Glutamatergic neuron (in vitro differentiated cells): Measurements from ENCODE around the gene LRRC36. TPM values are rescaled to one million over a fixed set of nuclear protein-coding genes. Genes with fewer than 3 reads are reported as not detected.
A peak's percentile ranks its signal among the peaks of the same experiment; 100 is the strongest.

Experiments
- DNase-seq: peaks from one replicate; pipeline ENCODE4 v3.0.0; 2022
- H3K27ac Mint-ChIP-seq: one replicate; pipeline ENCODE4 v1.8.0; 2020; ENCODE audit warnings: mild to moderate bottlenecking, mixed read lengths, inconsistent platforms; ENCODE audit not compliant: unreplicated experiment
- H3K27me3 Mint-ChIP-seq: one replicate; pipeline ENCODE4 v1.8.0; 2020; ENCODE audit warnings: mild to moderate bottlenecking, moderate library complexity, mixed read lengths, inconsistent platforms; ENCODE audit not compliant: unreplicated experiment
- H3K36me3 Mint-ChIP-seq: one replicate; pipeline ENCODE4 v1.8.0; 2020; ENCODE audit warnings: mild to moderate bottlenecking, mixed read lengths, inconsistent platforms; ENCODE audit not compliant: unreplicated experiment
- H3K4me1 Mint-ChIP-seq: one replicate; pipeline ENCODE4 v1.8.0; 2020; ENCODE audit warnings: mild to moderate bottlenecking, low read depth, mixed read lengths, inconsistent platforms; ENCODE audit not compliant: unreplicated experiment
- H3K4me3 Mint-ChIP-seq: one replicate; pipeline ENCODE4 v1.8.0; 2020; ENCODE audit warnings: mild to moderate bottlenecking, mixed read lengths, inconsistent platforms; ENCODE audit not compliant: unreplicated experiment
- H3K9me3 Mint-ChIP-seq: one replicate; pipeline ENCODE4 v1.8.0; 2020; ENCODE audit warnings: mild to moderate bottlenecking, moderate library complexity, mixed read lengths, inconsistent platforms; ENCODE audit not compliant: unreplicated experiment
- total RNA-seq: library from RNA; stranded (reverse); fragmentation: NEBNext Ultra II Directional; extraction: Animal tissue kit (Norgen Biotek cat#: 25700); gene quantifications from one replicate; pipeline ENCODE4 v1.2.1, GENCODE V29; 2021; ENCODE audit not compliant: unreplicated experiment
- TF ChIP-seq, protein P1 (sequence below): fragments of 200-600 bp; sonication (generic); IDR thresholded peaks from one replicate; pipeline ENCODE4 v1.5.0; 2021; ENCODE audit not compliant: partially characterized antibody, unreplicated experiment

The LRRC36 gene
- total RNA-seq, 1 donor from 2014 or later = not detected

DNA sequence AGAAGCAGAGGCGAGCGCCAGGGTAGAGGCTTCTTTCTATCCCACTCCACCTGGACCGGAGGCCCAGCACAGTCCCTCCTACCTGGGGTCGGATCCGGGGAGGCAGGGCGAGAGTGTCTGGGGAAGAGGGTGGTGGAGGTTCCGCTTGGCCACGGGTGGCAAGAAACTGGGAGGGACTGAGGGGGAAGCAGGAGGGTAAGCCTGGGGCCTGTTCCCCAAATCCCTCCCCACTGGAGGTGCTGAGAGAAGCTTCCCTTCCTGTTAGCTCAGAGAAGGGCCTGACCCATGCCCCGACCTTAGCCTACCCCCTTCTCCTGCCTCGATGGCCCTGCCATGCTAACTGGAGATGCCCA lies 68.5 kb downstream of the LRRC36 start:
- Mint-ChIP-seq H3K4me1 (peaks cover 15% of the 10 kb centered on the region), H3K4me3 (peak overlapping the region; percentile 75), H3K9me3 (peaks cover 2% of the 10 kb centered on the region), H3K36me3 (no peaks in the 10 kb centered on the region), H3K27me3 (peaks cover 15% of the 10 kb centered on the region), H3K27ac (peak overlapping the region; percentile 96)
- no peak for DNase-seq
- TF ChIP-seq, protein P1, sequence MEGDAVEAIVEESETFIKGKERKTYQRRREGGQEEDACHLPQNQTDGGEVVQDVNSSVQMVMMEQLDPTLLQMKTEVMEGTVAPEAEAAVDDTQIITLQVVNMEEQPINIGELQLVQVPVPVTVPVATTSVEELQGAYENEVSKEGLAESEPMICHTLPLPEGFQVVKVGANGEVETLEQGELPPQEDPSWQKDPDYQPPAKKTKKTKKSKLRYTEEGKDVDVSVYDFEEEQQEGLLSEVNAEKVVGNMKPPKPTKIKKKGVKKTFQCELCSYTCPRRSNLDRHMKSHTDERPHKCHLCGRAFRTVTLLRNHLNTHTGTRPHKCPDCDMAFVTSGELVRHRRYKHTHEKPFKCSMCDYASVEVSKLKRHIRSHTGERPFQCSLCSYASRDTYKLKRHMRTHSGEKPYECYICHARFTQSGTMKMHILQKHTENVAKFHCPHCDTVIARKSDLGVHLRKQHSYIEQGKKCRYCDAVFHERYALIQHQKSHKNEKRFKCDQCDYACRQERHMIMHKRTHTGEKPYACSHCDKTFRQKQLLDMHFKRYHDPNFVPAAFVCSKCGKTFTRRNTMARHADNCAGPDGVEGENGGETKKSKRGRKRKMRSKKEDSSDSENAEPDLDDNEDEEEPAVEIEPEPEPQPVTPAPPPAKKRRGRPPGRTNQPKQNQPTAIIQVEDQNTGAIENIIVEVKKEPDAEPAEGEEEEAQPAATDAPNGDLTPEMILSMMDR = no peak

DNA sequence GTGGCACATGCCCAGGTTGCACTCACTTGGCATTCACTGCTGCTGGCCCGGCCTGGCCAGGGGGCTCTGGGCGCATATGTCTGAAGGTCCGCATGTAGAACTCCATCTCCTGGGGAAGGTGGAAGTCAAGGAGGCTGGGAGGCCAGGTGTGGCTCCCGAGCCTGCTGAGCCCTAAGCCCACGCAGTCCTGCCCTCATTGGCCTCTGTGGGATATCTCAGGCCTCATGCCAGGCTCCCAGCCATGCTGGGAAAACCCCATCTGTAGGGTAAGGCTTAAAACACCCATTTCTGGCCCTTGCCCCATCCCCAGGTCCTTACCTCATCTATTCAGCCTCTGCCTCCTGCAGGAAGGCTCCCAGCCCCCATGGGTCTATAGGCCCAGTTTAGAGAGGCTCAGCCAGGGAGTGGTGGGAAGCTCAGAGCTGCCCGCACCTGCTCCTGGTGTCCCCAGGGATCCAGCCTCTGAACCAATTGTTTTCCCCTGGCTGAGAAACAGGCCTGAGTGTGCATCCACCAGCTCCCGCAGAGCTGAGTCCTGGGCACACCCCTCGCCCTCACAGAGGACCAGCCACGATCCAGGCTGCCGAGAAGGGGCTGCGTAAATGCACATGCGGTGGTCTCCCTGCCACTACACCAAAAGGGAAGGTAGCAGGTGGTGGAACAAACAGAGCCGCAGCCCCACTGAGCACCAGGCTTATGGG lies 69.0 kb downstream of the LRRC36 start:
- peaks cover 14% of the 10 kb centered on the region for H3K27me3 Mint-ChIP-seq
- peak overlapping the region; percentile 96 for H3K27ac Mint-ChIP-seq

DNA sequence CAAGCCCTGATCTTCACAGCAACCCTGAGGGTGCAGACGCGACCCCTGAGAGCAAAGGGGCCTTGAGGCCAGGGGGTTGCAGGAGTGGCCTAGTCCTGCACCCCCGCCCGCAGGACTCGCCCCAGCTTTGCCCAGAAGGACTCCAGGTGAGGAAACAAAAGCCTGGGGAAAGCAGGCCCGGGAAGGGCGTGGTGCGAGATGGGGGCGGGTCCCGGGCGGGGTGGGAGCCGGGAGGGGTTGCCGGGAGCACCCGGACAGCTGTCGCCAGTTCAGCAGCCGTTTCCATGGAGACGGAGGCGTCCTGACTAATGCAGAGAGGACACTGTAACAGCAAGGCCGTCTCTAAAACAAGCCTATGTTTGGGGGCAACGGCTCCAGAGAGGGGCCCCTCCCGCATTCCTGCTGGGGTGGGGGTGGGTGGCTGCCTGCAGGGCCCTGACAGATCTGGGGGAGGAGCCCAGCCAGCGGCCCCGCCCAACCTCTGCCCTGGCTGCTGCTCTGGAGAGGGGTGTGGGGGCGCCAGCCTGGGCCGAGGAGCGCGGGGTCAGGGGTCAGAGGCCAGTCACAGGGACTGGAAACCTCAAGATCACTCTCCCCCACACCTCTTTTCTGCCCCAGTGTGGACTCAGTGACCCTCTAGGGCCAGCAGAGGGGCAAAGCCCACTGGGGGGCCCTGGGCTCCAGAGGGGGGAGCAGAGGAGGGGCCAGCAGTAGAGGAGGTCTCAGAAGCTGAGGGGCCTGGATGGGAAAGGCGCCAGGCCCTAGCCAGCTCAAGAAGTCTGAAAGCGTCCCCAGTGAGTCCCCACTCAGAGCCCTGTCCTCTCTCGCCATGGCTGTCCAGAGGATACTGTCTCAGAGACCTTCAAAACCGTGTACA lies 69.8 kb downstream of the LRRC36 start:
- Mint-ChIP-seq H3K27me3 (peaks cover 11% of the 10 kb centered on the region), H3K9me3 (peaks cover 2% of the 10 kb centered on the region), H3K36me3 (no peaks in the 10 kb centered on the region), H3K4me1 (peaks cover 15% of the 10 kb centered on the region), H3K27ac (peak overlapping the region; percentile 96), H3K4me3 (peak overlapping the region; percentile 75)
- TF ChIP-seq, protein P1 = no peak
- DNase-seq = peak; percentile 88

More for the DNA sequence above, 69.0 kb downstream of the LRRC36 start:
- H3K4me3 Mint-ChIP-seq = peak overlapping the region; percentile 75
- peaks cover 2% of the 10 kb centered on the region for H3K9me3 Mint-ChIP-seq
- peaks cover 15% of the 10 kb centered on the region for H3K4me1 Mint-ChIP-seq
- no peaks in the 10 kb centered on the region for H3K36me3 Mint-ChIP-seq
- TF ChIP-seq, protein P1 = no peak
- DNase-seq = peak; percentile 82

DNA sequence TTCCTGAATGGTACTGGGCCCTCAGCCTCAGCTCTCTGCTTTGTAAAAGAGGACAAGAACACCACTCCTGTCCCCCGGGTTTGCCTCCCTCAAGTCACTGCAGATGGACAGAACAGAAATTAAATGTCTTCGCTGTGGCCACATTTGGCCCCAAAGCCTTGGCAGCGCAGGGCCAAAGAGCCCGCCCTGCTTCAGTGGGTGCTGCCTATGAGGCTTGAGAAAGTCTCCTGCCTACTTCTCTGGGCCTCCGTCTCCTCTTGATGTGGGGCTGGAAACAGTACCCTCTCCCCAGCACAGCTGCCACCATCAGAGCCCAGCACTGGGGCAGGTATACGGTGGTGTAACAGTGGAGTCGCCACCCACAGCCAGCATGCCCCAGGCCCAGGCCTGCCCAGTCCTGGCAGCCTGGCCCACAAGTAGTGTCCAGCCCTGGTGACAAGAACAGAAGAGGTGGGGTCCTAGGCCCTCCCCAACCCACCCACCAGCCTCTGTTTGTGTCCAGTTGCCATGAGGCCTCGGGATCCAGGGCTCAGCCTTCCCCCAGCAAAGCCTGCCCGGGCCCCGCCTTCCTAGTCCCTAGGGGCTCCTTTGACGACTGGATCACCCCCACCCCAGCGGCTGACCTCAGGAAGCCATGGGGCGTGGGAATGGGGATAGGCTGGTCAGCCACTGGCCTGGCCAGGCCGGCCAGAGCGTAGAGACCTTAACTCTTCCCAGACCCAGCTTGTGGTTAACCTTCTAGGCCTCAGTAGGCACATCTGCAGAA lies 70.6 kb downstream of the LRRC36 start:
- TF ChIP-seq, protein P1 = no peak
- Mint-ChIP-seq H3K27ac (peak overlapping the region; percentile 70), H3K36me3 (no peaks in the 10 kb centered on the region), H3K4me3 (peak overlapping the region; percentile 73), H3K27me3 (peaks cover 11% of the 10 kb centered on the region), H3K4me1 (peaks cover 13% of the 10 kb centered on the region), H3K9me3 (peaks cover 4% of the 10 kb centered on the region)
- DNase-seq = no peak
